Calu3 (cell line): ENCODE measurements around the gene SLC4A5. TPM values are rescaled to one million over a fixed set of nuclear protein-coding genes. Genes with fewer than 3 reads are reported as not detected.

ENCODE experiments used
- BruUV-seq: library from RNA; stranded (reverse); fragments of 400-500 nt; replicated peaks from 2 replicates; lab custom pipeline; 2021; lab: Mats Ljungman, UMichigan
- CTCF ChIA-PET: fragments of 300-600 bp; sonication (Branson Sonifier 250); formaldehyde crosslinking; loops from one replicate; lab custom pipeline; 2022; ENCODE audit warnings: antibody characterized with exemption; lab: Charles Lee
- DNase-seq: peaks from one replicate; pipeline ENCODE4 v3.0.0; 2022
- H3K27ac Mint-ChIP-seq: one replicate; pipeline ENCODE4 v1.8.0; 2022; ENCODE audit warnings: mixed read lengths; ENCODE audit not compliant: unreplicated experiment
- H3K27me3 Mint-ChIP-seq: one replicate; pipeline ENCODE4 v1.8.0; 2022; ENCODE audit warnings: mixed read lengths; ENCODE audit not compliant: unreplicated experiment
- H3K36me3 Mint-ChIP-seq: one replicate; pipeline ENCODE4 v1.8.0; 2022; ENCODE audit warnings: mild to moderate bottlenecking, moderate library complexity, mixed read lengths; ENCODE audit not compliant: insufficient read depth, unreplicated experiment
- H3K4me1 Mint-ChIP-seq: one replicate; pipeline ENCODE4 v1.8.0; 2022; ENCODE audit warnings: mild to moderate bottlenecking, low read depth, mixed read lengths; ENCODE audit not compliant: unreplicated experiment
- H3K4me3 Mint-ChIP-seq: one replicate; pipeline ENCODE4 v1.8.0; 2022; ENCODE audit warnings: mild to moderate bottlenecking, low read depth, moderate library complexity, mixed read lengths; ENCODE audit not compliant: unreplicated experiment
- H3K9me3 Mint-ChIP-seq: one replicate; pipeline ENCODE4 v1.8.0; 2022; ENCODE audit warnings: low read depth, mixed read lengths; ENCODE audit not compliant: unreplicated experiment
- intact Hi-C: fragments of 100-400 bp; cut with micrococcal nuclease; formaldehyde crosslinking; loops from one replicate; pipeline ENCODE4 v1.10.0; 2022; ENCODE audit not compliant: unreplicated experiment
- total RNA-seq: library from RNA; stranded (reverse); gene quantifications from 2 replicates; pipeline ENCODE4 v1.2.3, GENCODE V29; 2022
- TF ChIP-seq, protein P1 (sequence below): fragments of 200-600 bp; IDR thresholded peaks from one replicate; pipeline ENCODE4 v1.8.0; 2022; ENCODE audit warnings: antibody characterized with exemption; ENCODE audit not compliant: unreplicated experiment

SLC4A5 gene
- total RNA-seq, 1 experiment from 2014 or later, result 7.0 TPM

DNA sequence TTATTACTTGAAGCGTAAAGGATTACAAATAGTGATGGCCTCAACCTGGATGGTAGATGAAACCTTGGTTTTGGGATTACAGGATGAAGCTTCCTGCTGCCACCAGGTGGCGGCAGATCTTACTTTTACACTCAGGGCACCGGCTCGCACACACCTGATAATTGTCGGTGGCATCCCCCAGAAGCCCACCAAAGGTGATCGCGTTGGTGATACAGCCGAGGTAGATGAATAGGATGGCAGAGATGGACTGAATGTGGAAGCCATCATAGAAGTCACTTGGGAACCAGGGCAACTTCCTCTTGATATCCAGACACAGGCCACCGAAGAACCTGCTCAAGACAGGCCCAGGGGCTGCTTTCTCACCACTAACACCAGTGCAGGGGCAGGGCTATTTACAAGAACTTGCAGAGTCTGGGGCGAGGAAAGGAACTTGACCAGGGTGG, 93.0 kb downstream of the SLC4A5 start:
- BruUV-seq, result no TSS peak
- no peaks in the 10 kb centered on the region for H3K36me3 Mint-ChIP-seq
- no peaks in the 10 kb centered on the region for H3K27me3 Mint-ChIP-seq
- intact Hi-C loops, result loop anchor here (2.0 to 10.0 kb wide), 3 partner anchors 85 to 335 kb away; no protein-coding TSS in a partner anchor
- CTCF ChIA-PET, result interaction anchor here (0.6 to 1.9 kb wide), 5 partner anchors 11 to 94 kb away, joined by 3 to 14 read pairs (median 4); no protein-coding TSS in a partner anchor
- H3K9me3 Mint-ChIP-seq, result no peaks in the 10 kb centered on the region
- peak; percentile 54 for DNase-seq
- no peak overlapping the region for H3K27ac Mint-ChIP-seq
- TF ChIP-seq, protein P1, sequence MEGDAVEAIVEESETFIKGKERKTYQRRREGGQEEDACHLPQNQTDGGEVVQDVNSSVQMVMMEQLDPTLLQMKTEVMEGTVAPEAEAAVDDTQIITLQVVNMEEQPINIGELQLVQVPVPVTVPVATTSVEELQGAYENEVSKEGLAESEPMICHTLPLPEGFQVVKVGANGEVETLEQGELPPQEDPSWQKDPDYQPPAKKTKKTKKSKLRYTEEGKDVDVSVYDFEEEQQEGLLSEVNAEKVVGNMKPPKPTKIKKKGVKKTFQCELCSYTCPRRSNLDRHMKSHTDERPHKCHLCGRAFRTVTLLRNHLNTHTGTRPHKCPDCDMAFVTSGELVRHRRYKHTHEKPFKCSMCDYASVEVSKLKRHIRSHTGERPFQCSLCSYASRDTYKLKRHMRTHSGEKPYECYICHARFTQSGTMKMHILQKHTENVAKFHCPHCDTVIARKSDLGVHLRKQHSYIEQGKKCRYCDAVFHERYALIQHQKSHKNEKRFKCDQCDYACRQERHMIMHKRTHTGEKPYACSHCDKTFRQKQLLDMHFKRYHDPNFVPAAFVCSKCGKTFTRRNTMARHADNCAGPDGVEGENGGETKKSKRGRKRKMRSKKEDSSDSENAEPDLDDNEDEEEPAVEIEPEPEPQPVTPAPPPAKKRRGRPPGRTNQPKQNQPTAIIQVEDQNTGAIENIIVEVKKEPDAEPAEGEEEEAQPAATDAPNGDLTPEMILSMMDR, result peak; percentile 87
- no peaks in the 10 kb centered on the region for H3K4me1 Mint-ChIP-seq
- H3K4me3 Mint-ChIP-seq, result no peak overlapping the region

DNA sequence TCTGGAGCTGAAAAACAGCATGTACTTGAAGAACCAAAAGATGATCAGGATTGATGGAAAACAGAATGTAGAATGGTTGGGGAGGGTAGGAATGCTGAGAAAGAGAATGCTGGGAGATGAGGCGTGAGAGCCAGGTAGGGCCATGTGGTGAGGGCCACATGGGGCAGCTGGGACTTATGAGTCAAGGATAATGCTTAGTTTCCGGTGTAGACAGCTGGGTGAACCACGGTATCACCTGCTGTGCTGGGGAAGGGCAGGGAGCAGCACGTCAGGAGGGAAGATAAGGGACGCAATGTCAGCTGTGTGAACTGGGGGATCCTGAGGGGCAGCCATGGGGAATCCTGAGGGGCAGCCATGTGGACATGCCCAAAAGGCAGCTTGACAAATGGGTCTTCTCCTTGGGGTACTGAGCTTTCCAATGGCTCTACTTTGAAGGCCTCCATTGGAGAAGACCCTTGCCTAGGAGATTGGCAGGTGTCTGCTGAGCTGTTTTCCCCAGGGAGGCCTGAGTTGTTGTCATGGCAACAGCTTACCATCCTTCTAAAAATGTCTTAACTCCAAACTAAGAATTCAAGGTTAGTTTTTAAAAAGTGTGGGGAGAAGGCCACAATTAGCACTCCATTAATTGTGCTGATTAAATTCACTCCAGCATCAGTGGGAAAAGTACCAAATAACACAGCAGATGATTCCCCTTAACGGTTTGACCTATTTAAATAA, 93.7 kb downstream of the SLC4A5 start:
- no peak overlapping the region for H3K4me3 Mint-ChIP-seq
- H3K27me3 Mint-ChIP-seq, result no peaks in the 10 kb centered on the region
- H3K36me3 Mint-ChIP-seq, result no peaks in the 10 kb centered on the region
- H3K9me3 Mint-ChIP-seq, result no peaks in the 10 kb centered on the region
- DNase-seq, result no peak
- intact Hi-C loops, result loop anchor here (2.0 to 10.0 kb wide), 3 partner anchors 85 to 335 kb away; no protein-coding TSS in a partner anchor
- no peaks in the 10 kb centered on the region for H3K4me1 Mint-ChIP-seq
- CTCF ChIA-PET, result interaction anchor here (0.5 to 1.9 kb wide), 6 partner anchors 11 to 95 kb away, joined by 3 to 14 read pairs (median 4); no protein-coding TSS in a partner anchor
- TF ChIP-seq, protein P1, result no peak
- BruUV-seq, result no TSS peak
- H3K27ac Mint-ChIP-seq, result no peak overlapping the region

DNA sequence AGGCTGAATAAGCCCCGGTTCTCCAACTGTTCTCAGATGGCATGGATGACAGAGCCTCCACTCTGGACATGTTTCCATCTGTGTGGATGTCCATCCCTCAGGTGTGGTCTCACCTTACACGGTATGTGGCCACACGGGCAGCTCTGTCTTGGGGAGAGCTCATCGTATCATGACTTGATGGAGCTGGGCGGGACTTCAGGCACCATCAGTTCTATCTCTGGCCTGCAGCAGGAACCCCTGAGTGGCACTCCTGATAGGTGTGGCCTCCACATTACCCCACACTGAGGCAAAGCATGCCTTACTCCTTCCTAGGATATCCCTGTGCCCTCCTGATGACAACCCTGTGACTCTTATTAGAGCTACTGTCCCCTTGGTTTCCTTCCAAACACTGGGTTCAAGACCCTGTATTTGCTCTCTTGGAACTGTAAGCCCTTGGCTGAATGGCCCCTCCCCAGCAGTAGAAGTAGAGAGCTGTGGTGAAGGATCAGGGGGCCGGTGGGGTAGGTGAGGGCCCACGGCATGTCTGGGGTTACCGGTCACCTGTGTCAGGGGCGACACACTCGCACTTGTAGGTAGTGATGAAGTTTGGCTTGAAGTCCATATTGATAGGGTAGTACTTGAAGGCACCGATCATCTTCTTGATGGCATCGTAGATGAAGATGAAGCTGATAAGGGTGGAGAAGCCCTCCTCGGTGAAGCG, 96.6 kb downstream of the SLC4A5 start:
- BruUV-seq, result no TSS peak
- H3K27me3 Mint-ChIP-seq, result no peaks in the 10 kb centered on the region
- no peaks in the 10 kb centered on the region for H3K4me1 Mint-ChIP-seq
- no peaks in the 10 kb centered on the region for H3K9me3 Mint-ChIP-seq
- H3K36me3 Mint-ChIP-seq, result no peaks in the 10 kb centered on the region
- CTCF ChIA-PET, result no interaction called here
- H3K4me3 Mint-ChIP-seq, result no peak overlapping the region
- DNase-seq, result no peak
- TF ChIP-seq, protein P1, result no peak
- H3K27ac Mint-ChIP-seq, result no peak overlapping the region
- intact Hi-C loops, result no loop called here

DNA sequence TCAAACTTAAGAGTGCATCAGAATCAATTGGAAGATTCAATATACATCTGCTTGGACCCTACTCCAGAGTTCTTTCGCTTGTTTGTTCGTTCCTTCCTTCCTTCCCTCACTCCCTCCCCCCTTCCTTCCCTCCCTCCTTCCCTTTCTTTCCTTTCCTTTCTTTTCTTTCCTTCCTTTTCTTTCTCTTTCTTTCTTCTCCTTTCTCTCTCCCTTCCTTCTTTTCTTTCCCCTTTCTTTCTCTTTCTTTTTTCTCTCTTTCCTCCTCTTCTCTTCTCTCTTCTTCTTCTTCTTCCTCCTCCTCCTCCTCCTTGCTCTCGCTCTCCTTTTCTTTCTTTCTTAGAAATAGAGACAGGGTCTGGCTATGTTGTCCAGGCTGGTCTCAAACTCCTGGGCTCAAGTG, 98.9 kb downstream of the SLC4A5 start:
- no peaks in the 10 kb centered on the region for H3K27me3 Mint-ChIP-seq
- TF ChIP-seq, protein P1, result no peak
- CTCF ChIA-PET, result no interaction called here
- H3K4me3 Mint-ChIP-seq, result no peak overlapping the region
- no TSS peak for BruUV-seq
- no peaks in the 10 kb centered on the region for H3K36me3 Mint-ChIP-seq
- intact Hi-C loops, result no loop called here
- DNase-seq, result no peak
- H3K9me3 Mint-ChIP-seq, result no peaks in the 10 kb centered on the region
- no peak overlapping the region for H3K27ac Mint-ChIP-seq
- H3K4me1 Mint-ChIP-seq, result no peaks in the 10 kb centered on the region
